ENCODE results near the gene MAPRE3. TPM values are rescaled to one million over a fixed set of nuclear protein-coding genes. Genes with fewer than 3 reads are reported as not detected.

MAPRE3 gene
- total RNA-seq, 4 donors from 2014 or later = 16.6 to 26.4 (median 19.7) TPM

DNA sequence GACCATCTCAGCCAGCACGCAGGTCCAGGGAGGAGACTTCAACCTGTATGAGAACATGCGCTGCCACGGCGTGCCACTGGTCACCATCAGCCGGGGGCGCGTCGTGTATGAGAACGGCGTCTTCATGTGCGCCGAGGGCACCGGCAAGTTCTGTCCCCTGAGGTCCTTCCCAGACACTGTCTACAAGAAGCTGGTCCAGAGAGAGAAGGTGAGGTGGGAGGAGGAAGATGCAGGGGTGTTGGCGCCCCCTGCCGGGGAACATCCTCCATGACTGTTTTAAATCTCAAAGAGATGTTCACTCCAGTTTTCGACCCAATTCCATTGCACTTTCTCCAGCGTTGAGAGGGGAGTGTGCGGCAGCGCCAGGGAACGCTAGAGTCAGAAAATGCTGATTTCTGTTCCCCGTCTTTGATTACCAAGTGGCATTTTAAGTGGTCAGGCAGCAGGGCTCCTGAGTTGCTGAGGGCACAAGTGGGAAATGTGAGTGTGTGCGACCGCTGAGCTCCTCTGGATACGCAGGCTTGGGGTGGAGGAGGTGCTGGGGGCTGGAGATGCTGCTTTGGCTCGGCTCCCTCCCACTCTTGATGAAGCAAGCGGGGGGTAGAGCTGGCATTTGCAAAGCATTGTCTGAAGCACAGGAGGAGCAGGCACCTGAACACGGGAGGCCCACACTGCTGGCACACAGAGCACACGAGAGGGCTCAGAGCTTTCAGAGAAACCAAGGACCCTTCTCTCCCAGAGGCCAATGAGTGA lies 27.7 kb upstream of the MAPRE3 start:
- TF ChIP-seq CTCF (IDR thresholded peaks at IDR 0.05) = peak; percentile 65 to 81 (median 78)
- TF ChIP-seq EP300 (IDR thresholded peaks at IDR 0.05) = no peak
- TF ChIP-seq POLR2A (IDR thresholded peaks at IDR 0.05) = no peak
- peak; percentile 47 to 68 for DNase-seq (ENCODE audit: low spot score in 2 of 2)
- no peaks in the 10 kb centered on the region for H3K9me3 ChIP-seq
- H3K27ac ChIP-seq = no peak overlapping the region
- H3K4me1 ChIP-seq = peaks cover 0 to 7% (median 3%) of the 10 kb centered on the region in 4 donors
- peaks cover 0 to 24% of the 10 kb centered on the region in 2 donors for H3K27me3 ChIP-seq
- WGBS, 2 donors = 26 to 31% methylated on average over 28 of the region's 28 CpGs
- H3K36me3 ChIP-seq = no peaks in the 10 kb centered on the region
- no peak overlapping the region for H3K4me3 ChIP-seq

DNA sequence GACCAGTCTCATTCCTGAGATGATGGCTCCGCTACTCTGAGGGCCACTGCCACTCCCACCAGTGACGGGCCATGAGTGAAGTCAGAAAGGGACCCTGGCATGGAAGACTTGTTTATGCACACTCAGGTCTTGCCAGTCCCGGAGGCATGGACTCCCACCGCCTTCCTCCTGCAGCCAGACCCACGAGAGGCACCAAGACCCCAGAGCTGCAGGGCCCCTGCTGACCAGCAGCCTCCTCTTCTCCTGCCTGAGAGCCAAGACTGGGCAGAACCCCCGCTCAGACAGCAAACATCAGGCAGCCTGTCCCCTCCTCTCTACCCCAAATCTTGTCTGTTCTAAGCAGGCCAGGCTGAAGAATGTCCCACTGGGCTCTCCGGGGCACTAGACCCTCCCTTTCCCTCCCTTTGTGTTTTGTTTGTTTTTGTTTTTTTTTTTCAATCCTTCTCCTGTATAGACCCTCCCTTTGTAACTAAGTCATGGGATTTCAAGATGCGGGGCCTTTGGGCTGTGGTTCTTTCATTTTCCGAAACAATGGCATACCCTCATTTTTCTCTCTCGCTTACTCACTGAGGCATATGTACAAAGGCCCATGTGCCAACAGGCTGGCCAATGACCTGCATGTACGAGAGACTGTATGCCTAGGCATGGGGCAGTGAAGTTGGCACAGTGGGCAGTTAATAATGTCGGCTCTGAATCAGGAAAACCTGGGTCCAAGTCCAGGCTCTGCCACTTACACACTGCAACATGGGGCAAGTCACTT lies 24.3 kb upstream of the MAPRE3 start:
- Histone ChIP-seq H3K4me1 (peaks cover 0 to 7% (median 3%) of the 10 kb centered on the region in 4 donors), H3K4me3 (no peak overlapping the region)
- WGBS, 2 donors = 73 to 74% methylated on average over 12 of the region's 12 CpGs

DNA sequence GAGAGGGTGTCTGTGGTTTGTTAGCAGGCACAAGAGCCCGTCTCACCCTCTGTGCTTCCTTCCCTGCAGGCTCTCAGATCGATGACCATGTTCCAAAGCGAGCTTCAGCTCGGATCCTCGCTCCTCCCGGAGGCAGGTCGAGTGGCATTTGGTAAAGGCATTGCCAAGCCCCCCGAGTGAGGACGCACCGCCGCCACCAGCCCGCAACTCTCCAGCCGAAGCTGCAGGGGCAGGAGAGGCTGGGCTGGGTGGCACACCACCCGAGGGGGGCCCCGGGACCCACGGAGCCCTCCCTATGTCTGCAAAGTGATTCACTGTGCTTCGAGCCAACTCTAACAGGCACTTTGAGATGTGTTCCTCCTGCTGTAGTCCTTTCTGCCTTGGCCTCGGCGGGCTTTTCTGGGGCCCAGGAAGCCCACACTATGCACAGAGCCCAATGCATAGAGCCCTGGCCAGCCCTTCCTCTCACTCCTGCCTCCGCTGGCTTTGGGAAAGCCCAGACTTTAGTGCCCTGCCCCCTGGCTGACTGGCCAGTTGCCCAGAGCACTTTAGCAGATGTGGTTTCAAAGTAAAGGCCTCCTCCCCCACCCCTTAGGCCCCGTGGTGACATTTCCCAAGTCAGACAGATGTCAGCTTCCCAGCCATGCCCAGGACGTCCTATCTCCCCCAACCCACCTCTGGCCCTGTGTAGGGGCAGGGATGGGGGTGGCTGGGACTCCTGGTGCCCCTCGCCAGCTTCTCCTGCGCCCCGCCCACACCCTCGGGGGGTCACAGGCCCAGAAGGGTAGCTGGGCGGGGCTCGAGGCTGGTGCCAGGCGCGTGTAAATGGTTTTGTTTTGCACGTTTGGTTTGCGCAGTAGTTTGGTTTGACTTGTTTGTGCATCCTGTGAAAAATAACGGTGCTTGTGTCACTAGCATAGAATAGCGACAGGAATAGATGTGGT lies 23.3 kb upstream of the MAPRE3 start:
- H3K9me3 ChIP-seq = no peaks in the 10 kb centered on the region
- peaks cover 0 to 24% of the 10 kb centered on the region in 2 donors for H3K27me3 ChIP-seq
- peaks cover 0 to 7% (median 3%) of the 10 kb centered on the region in 4 donors for H3K4me1 ChIP-seq
- TF ChIP-seq POLR2A (IDR thresholded peaks at IDR 0.05) = no peak
- TF ChIP-seq CTCF (IDR thresholded peaks at IDR 0.05) = no peak
- no peak for TF ChIP-seq EP300 (IDR thresholded peaks at IDR 0.05)
- peak in 1 of 2 donors; percentile 36 for DNase-seq (ENCODE audit: low spot score in 2 of 2)
- H3K36me3 ChIP-seq = no peaks in the 10 kb centered on the region
- 51 to 62% methylated on average over 24 to 34 of the region's 34 CpGs for WGBS, 2 donors
- no peak overlapping the region for H3K27ac ChIP-seq
- peak overlapping the region in 1 of 4 donors; percentile 17 for H3K4me3 ChIP-seq

More for the DNA sequence above, 24.3 kb upstream of the MAPRE3 start:
- Histone ChIP-seq H3K9me3 (no peaks in the 10 kb centered on the region), H3K27me3 (peaks cover 0 to 24% of the 10 kb centered on the region in 2 donors), H3K27ac (no peak overlapping the region), H3K36me3 (no peaks in the 10 kb centered on the region)
- TF ChIP-seq CTCF (IDR thresholded peaks at IDR 0.05) (no peak), POLR2A (IDR thresholded peaks at IDR 0.05) (no peak), EP300 (IDR thresholded peaks at IDR 0.05) (no peak)
- no peak for DNase-seq (ENCODE audit: low spot score in 2 of 2)

DNA sequence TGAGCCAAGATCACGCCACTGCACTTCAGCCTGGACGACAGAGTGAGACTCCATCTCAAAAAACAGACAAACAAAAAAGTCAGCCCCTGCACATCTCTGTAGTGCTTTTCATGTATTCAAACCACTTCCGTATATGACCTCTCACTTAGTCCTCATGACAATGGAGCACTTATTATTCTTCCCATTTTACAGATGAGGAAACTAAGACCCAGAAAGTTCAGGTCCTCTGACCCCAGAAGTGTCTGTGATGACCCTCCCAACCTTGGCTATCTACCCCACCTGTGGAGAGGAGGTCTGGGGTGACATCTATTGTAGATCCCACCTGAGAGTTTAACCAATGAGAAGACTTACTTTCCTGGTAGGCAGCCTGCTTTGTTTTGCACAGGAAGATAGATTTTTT lies 21.6 kb upstream of the MAPRE3 start:
- peaks cover 0 to 19% of the 10 kb centered on the region in 2 donors for H3K27me3 ChIP-seq
- no peak for DNase-seq (ENCODE audit: low spot score in 2 of 2)
- H3K9me3 ChIP-seq = no peaks in the 10 kb centered on the region
- H3K36me3 ChIP-seq = no peaks in the 10 kb centered on the region
- H3K4me1 ChIP-seq = peaks cover 0 to 7% (median 3%) of the 10 kb centered on the region in 4 donors
- H3K4me3 ChIP-seq = no peak overlapping the region
- H3K27ac ChIP-seq = no peak overlapping the region
- 88 to 94% methylated on average over 3 of the region's 3 CpGs for WGBS, 2 donors
- TF ChIP-seq EP300 (IDR thresholded peaks at IDR 0.05) (no peak), CTCF (IDR thresholded peaks at IDR 0.05) (no peak), POLR2A (IDR thresholded peaks at IDR 0.05) (no peak)
